Pancreas (tissue), 10 donors: ENCODE results near the gene ILF2. TPM values are rescaled to one million over a fixed set of nuclear protein-coding genes. Genes with fewer than 3 reads are reported as not detected.

Experiments
- ATAC-seq, 4 donors: fragments of 200-7000 bp; cut with Tn5 transposase; one replicate each; pipeline versions ENCODE4 v1.8.0 to v1.9.1; 2020; ENCODE audit warnings: mild to moderate bottlenecking in 4 of 4, moderate library complexity in 4 of 4
- DNase-seq, 6 donors: peaks; one replicate each; pipeline ENCODE4 v3.0.0-alpha.2; 2020
- FAIRE-seq: peaks from 2 replicates; lab custom pipeline; 2012; peaks lifted over from hg19 to GRCh38; lab: Jason Lieb, UNC
- H3K27ac ChIP-seq, 4 donors: fragments of 200-600 bp; sonication (generic); 1 replicate in 3 of 4; 2 replicates in 1 of 4; pipeline versions ENCODE4 v1.5.0 to v1.8.0; 2020
- H3K27me3 ChIP-seq, 4 donors: fragments of 200-600 bp; one replicate each; pipeline ENCODE4 v1.8.0; 2021
- H3K36me3 ChIP-seq, 3 donors: fragments of 200-600 bp; sonication (generic) in 1 of 3; one replicate each; pipeline versions ENCODE4 v1.5.0 to v1.8.0; 2020 to 2021
- H3K4me1 ChIP-seq, 3 donors: fragments of 200-600 bp; one replicate each; pipeline ENCODE4 v1.8.0; 2021
- H3K4me3 ChIP-seq, 4 donors: fragments of 200-600 bp; sonication (generic) in 2 of 4; one replicate each; pipeline versions ENCODE4 v1.5.0 to v1.8.0; 2020 to 2021
- H3K9me3 ChIP-seq, 4 donors: fragments of 200-600 bp; one replicate each; pipeline ENCODE4 v1.8.0; 2021
- WGBS, 2 donors: extraction: QIAGEN DNeasy Blood & Tissue Kit; methylation state at CpG; one replicate each; pipeline ENCODE4 v1.1.7; 2013; 5-methylcytosine and 5-hydroxymethylcytosine counted together
- intact Hi-C, 3 donors: fragments of 100-400 bp; cut with DNase I; formaldehyde crosslinking; loops; one replicate each; pipeline versions ENCODE4 v1.11.1 to v1.14.2; 2022
- polyA plus RNA-seq, 2 donors: library from polyadenylated mRNA; stranded (reverse); fragments of 200-250 nt; gene quantifications; one replicate each; pipeline ENCODE4 v1.2.3, GENCODE V29; 2013
- total RNA-seq, 6 donors: library from RNA; stranded (reverse); fragmentation: NEBNext Ultra II Directional in 4 of 6; extraction: Animal tissue kit (Norgen Biotek cat#: 25700) in 4 of 6; gene quantifications; one replicate each; pipeline versions ENCODE4 v1.2.1 to v1.2.4, GENCODE V29; 2021 to 2023
- TF ChIP-seq, protein P1 (sequence below), 4 donors: fragments of 200-600 bp; sonication (generic) in 3 of 4; IDR thresholded peaks; one replicate each; pipeline versions ENCODE4 v1.5.0 to v1.8.0; 2021; ENCODE audit warnings: antibody characterized with exemption in 4 of 4
- donor health status: healthy with polysubstance abuse.
- donor health status: DM: no; HTN: no; CAD: no; lungs with moderate emphysema.
- donor health status: DM: no; HTN: no; CAD: no.
- donor health status: control.
- donor health status: control.
- donor health status: Bipolar disorder and iron deficiency.
- donor health status: DM: yes; HTN: yes; CAD: no.
- donor health status: DM: no; HTN: no; CAD: no.
- donor health status: DM: no; HTN: no; CAD: no.
- donor health status: DM: yes; HTN: yes; CAD: no.

ILF2 gene
- total and polyA plus RNA-seq, 8 donors, result 25.7 to 63.2 (median 54.3) TPM

DNA sequence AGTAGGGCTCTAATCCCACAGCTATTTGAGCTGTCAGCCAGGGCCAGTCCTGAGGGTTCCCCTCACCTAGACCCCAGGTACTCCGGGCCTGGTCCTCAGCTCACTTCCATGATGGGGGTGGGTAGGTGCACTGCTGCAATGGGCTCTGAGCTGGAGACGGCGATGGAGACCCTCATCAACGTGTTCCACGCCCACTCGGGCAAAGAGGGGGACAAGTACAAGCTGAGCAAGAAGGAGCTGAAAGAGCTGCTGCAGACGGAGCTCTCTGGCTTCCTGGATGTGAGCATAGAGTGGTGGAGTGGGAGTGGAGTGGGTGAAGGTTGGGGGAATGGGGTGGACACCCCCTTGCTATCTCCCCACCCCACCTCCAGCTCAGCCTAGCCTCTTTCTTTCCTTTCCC, 40.4 kb downstream of the ILF2 start:
- 77 to 87% methylated on average over 7 of the region's 7 CpGs for WGBS, 2 donors
- TF ChIP-seq, protein P1, sequence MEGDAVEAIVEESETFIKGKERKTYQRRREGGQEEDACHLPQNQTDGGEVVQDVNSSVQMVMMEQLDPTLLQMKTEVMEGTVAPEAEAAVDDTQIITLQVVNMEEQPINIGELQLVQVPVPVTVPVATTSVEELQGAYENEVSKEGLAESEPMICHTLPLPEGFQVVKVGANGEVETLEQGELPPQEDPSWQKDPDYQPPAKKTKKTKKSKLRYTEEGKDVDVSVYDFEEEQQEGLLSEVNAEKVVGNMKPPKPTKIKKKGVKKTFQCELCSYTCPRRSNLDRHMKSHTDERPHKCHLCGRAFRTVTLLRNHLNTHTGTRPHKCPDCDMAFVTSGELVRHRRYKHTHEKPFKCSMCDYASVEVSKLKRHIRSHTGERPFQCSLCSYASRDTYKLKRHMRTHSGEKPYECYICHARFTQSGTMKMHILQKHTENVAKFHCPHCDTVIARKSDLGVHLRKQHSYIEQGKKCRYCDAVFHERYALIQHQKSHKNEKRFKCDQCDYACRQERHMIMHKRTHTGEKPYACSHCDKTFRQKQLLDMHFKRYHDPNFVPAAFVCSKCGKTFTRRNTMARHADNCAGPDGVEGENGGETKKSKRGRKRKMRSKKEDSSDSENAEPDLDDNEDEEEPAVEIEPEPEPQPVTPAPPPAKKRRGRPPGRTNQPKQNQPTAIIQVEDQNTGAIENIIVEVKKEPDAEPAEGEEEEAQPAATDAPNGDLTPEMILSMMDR (IDR thresholded peaks at IDR 0.05), result no peak
- ATAC-seq (no peak), FAIRE-seq (no peak), DNase-seq (peak in 2 of 6 donors; percentile 31 to 50)
- intact Hi-C loops, result no loop called here
- Histone ChIP-seq H3K4me1 (peaks cover 0 to 12% (median 0%) of the 10 kb centered on the region in 3 donors), H3K9me3 (no peaks in the 10 kb centered on the region), H3K27me3 (no peaks in the 10 kb centered on the region), H3K4me3 (no peak overlapping the region), H3K27ac (no peak overlapping the region), H3K36me3 (no peaks in the 10 kb centered on the region)

DNA sequence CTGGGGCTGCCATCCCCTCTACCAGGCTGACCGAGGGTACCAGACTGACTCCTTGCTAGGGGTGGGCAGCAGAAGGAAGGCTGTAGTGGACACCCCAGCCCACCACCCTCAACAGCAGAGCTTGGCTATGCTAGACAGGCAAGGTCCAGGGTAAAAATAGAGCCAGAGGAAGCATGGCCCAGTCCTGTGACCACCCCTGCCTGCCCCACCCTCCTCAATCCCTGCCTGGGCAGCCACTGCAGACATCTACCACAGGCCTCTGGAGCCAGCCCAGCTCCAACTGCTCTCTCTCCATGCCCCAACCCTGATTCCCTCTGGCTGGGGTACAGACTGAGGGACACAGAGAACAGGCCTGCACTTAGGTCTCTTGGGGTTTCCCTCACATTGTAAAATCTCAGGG, 40.8 kb downstream of the ILF2 start:
- H3K36me3 ChIP-seq, result no peaks in the 10 kb centered on the region
- TF ChIP-seq, protein P1 (IDR thresholded peaks at IDR 0.05), result no peak
- H3K4me1 ChIP-seq, result peaks cover 0 to 9% (median 0%) of the 10 kb centered on the region in 3 donors
- no peaks in the 10 kb centered on the region for H3K9me3 ChIP-seq
- H3K27ac ChIP-seq, result no peak overlapping the region
- H3K27me3 ChIP-seq, result no peaks in the 10 kb centered on the region
- 88 to 100% methylated on average over 1 of the region's 1 CpG for WGBS, 2 donors
- DNase-seq, result peak in 2 of 6 donors; percentile 42 to 47
- intact Hi-C loops, result loop anchor here in 1 of 3 donors (10.0 kb wide), 1 partner anchor 55 kb away; no protein-coding TSS in a partner anchor
- FAIRE-seq, result no peak
- no peak for ATAC-seq
- H3K4me3 ChIP-seq, result no peak overlapping the region

DNA sequence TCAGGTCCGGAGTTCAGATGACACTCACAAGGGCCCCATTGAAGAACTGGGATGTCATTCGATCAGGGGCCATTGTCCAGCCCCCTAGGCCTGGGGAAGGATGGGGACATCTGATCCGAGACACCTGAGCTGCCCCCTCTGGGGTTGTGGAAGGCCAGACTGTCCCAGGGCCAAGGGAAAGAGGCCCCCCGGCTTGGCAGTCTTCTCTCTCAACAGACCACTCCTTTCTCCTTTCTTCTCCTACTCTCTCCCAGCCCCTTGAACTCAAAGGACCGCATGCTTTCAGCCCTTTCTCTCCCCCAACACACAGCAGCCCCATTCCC, 41.5 kb downstream of the ILF2 start:
- ATAC-seq, result no peak
- no peak overlapping the region for H3K27ac ChIP-seq
- no peak for FAIRE-seq
- H3K27me3 ChIP-seq, result no peaks in the 10 kb centered on the region
- intact Hi-C loops, result loop anchor here in 1 of 3 donors (10.0 kb wide), 1 partner anchor 55 kb away; no protein-coding TSS in a partner anchor
- no peak overlapping the region for H3K4me3 ChIP-seq
- H3K4me1 ChIP-seq, result peaks cover 0 to 9% (median 0%) of the 10 kb centered on the region in 3 donors
- TF ChIP-seq, protein P1 (IDR thresholded peaks at IDR 0.05), result no peak
- 78 to 79% methylated on average over 4 to 5 of the region's 5 CpGs for WGBS, 2 donors
- H3K36me3 ChIP-seq, result no peaks in the 10 kb centered on the region
- H3K9me3 ChIP-seq, result no peaks in the 10 kb centered on the region
- DNase-seq, result peak in 2 of 6 donors; percentile 45 to 51

DNA sequence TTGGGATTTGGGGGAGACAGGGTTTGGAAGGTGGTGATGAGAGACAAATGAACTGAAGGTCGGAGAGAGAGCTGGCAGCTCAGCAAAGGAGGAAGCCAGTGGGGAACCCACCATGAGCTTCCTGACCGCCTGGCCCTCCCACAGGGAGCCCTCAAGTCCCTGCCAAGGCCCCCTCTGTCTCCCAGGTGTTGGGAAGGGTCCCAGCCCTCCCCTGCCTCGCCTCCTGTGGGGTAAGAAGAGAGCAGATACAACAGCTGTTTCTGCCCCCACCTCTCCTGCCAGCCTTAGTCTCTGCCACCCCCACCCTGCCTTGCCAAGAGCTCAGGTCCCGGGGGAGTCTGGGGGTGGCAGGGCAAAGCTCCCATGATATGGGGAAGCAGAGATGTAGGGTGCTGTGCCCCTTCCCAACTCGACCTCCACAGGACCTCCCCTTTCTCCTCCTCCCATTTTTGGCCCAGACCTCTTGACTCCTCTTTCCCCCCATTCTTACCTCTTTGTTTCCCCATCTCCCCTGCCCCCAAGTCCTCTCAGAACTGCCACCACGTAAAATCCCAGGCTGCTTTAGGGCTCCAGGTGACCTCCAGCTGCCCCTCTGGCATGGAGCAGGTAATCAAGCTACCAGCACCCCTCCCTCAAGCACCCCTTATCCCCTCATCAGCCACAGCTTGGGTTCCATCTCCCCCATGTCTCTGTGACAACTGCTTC, 42.0 kb downstream of the ILF2 start:
- H3K4me1 ChIP-seq, result peaks cover 0 to 9% (median 0%) of the 10 kb centered on the region in 3 donors
- no peak overlapping the region for H3K4me3 ChIP-seq
- H3K27me3 ChIP-seq, result no peaks in the 10 kb centered on the region
- no peaks in the 10 kb centered on the region for H3K9me3 ChIP-seq
- no peak overlapping the region for H3K27ac ChIP-seq
- WGBS, 2 donors, result 78 to 96% methylated on average over 6 of the region's 6 CpGs
- DNase-seq (peak in 2 of 6 donors; percentile 42 to 52), ATAC-seq (no peak), FAIRE-seq (no peak)
- no peaks in the 10 kb centered on the region for H3K36me3 ChIP-seq
- intact Hi-C loops, result loop anchor here in 1 of 3 donors (10.0 kb wide), 1 partner anchor 54 kb away; no protein-coding TSS in a partner anchor
- TF ChIP-seq, protein P1 (IDR thresholded peaks at IDR 0.05), result no peak
